Neural progenitor cell (in vitro differentiated cells): ENCODE data around the gene PDE6A. TPM values are rescaled to one million over a fixed set of nuclear protein-coding genes. Genes with fewer than 3 reads are reported as not detected.

Source experiments
- DNase-seq: peaks from one replicate; pipeline ENCODE4 v3.0.0-alpha.2; 2016; ENCODE audit warnings: low spot score
- H2AFZ ChIP-seq: fragments of 200-600 bp; sonication (generic); replicated peaks from 2 replicates; pipeline ENCODE4 v1.6.1; 2016; ENCODE audit warnings: antibody characterized with exemption
- H3F3A ChIP-seq: fragments of 200-600 bp; sonication (generic); 2 replicates; pipeline ENCODE4 v1.6.1; 2016; ENCODE audit warnings: antibody characterized with exemption, low read depth
- H3K27ac ChIP-seq: fragments of 200-600 bp; sonication (generic); 2 replicates; pipeline ENCODE4 v1.5.1; 2016; ENCODE audit warnings: mild to moderate bottlenecking
- H3K27me3 ChIP-seq: fragments of 200-600 bp; sonication (generic); 2 replicates; pipeline ENCODE4 v1.6.1; 2016; ENCODE audit warnings: mild to moderate bottlenecking, moderate library complexity
- H3K36me3 ChIP-seq: fragments of 200-600 bp; sonication (generic); 2 replicates; pipeline ENCODE4 v1.5.1; 2016
- H3K4me1 ChIP-seq: fragments of 200-600 bp; sonication (generic); 2 replicates; pipeline ENCODE4 v1.6.1; 2016; ENCODE audit warnings: mixed run types
- H3K4me2 ChIP-seq: fragments of 200-600 bp; sonication (generic); 2 replicates; pipeline ENCODE4 v1.6.1; 2016
- H3K4me3 ChIP-seq: fragments of 200-600 bp; sonication (generic); 2 replicates; pipeline ENCODE4 v1.5.1; 2016
- H3K79me2 ChIP-seq: fragments of 200-600 bp; sonication (generic); 2 replicates; pipeline ENCODE4 v1.6.1; 2016; ENCODE audit warnings: low read depth
- H3K9ac ChIP-seq: fragments of 200-600 bp; sonication (generic); 2 replicates; pipeline ENCODE4 v1.6.1; 2016
- H3K9me3 ChIP-seq: fragments of 200-600 bp; sonication (generic); 2 replicates; pipeline ENCODE4 v1.5.1; 2016; ENCODE audit warnings: low read depth
- H4K20me1 ChIP-seq: fragments of 200-600 bp; sonication (generic); 2 replicates; pipeline ENCODE4 v1.6.1; 2016; ENCODE audit warnings: low read depth
- H3K27ac Mint-ChIP-seq: 3 replicates; pipeline ENCODE4 v1.8.0; 2021; ENCODE audit warnings: mixed read lengths
- H3K27me3 Mint-ChIP-seq: 2 replicates; pipeline ENCODE4 v1.8.0; 2022; ENCODE audit warnings: low read depth, mild to moderate bottlenecking, inconsistent platforms, moderate library complexity, mixed read lengths; ENCODE audit not compliant: insufficient read depth
- H3K36me3 Mint-ChIP-seq: 3 replicates; pipeline ENCODE4 v1.8.0; 2021; ENCODE audit warnings: mixed read lengths
- H3K4me1 Mint-ChIP-seq: 3 replicates; pipeline ENCODE4 v1.8.0; 2021; ENCODE audit warnings: mixed read lengths
- H3K4me3 Mint-ChIP-seq: 3 replicates; pipeline ENCODE4 v1.8.0; 2021; ENCODE audit warnings: mild to moderate bottlenecking, moderate library complexity, mixed read lengths
- H3K9me3 Mint-ChIP-seq: 3 replicates; pipeline ENCODE4 v1.8.0; 2020; ENCODE audit warnings: mixed read lengths
- CTCF ChIP-seq: fragments of 200-600 bp; sonication (generic); IDR thresholded peaks from 2 replicates; pipeline ENCODE4 v1.5.1; 2017; ENCODE audit warnings: antibody characterized with exemption, mild to moderate bottlenecking
- EZH2 ChIP-seq: fragments of 200-600 bp; sonication (generic); IDR thresholded peaks from 2 replicates; pipeline ENCODE4 v1.6.1; 2017; ENCODE audit warnings: antibody characterized with exemption, mild to moderate bottlenecking, moderate library complexity
- EZH2phosphoT487 ChIP-seq: fragments of 200-600 bp; sonication (generic); IDR thresholded peaks from 2 replicates; pipeline ENCODE4 v1.6.1; 2017; ENCODE audit warnings: antibody characterized with exemption
- total RNA-seq: library from RNA; depleted of rRNA; stranded (reverse); fragments of >200 nt; gene quantifications from 2 replicates; pipeline ENCODE4 v1.2.3, GENCODE V29; 2015; ENCODE audit warnings: low replicate concordance

PDE6A gene
- total RNA-seq, 1 donor from 2014 or later, result not detected

GRCh38 chr5:149873896-149874295 lies 70.7 kb downstream of the PDE6A start:
- H3K27me3 ChIP-seq, result no peaks in the 10 kb centered on the region
- Mint-ChIP-seq H3K4me1 (peaks cover 5% of the 10 kb centered on the region), H3K36me3 (no peaks in the 10 kb centered on the region), H3K27me3 (peaks cover 4% of the 10 kb centered on the region), H3K4me3 (no peak overlapping the region), H3K27ac (no peak overlapping the region), H3K9me3 (no peaks in the 10 kb centered on the region)
- DNase-seq, result no peak
- no peaks in the 10 kb centered on the region for H3K79me2 ChIP-seq
- H3K9ac ChIP-seq, result no peak overlapping the region
- no peaks in the 10 kb centered on the region for H3K4me1 ChIP-seq
- no peak overlapping the region for H2AFZ ChIP-seq
- no peaks in the 10 kb centered on the region for H4K20me1 ChIP-seq
- no peak overlapping the region for H3K27ac ChIP-seq
- H3K4me3 ChIP-seq, result no peak overlapping the region
- no peaks in the 10 kb centered on the region for H3K9me3 ChIP-seq
- no peak overlapping the region for H3K4me2 ChIP-seq
- no peaks in the 10 kb centered on the region for H3F3A ChIP-seq
- TF ChIP-seq CTCF, result no peak
- no peaks in the 10 kb centered on the region for H3K36me3 ChIP-seq

- Histone ChIP-seq H3K4me1 (no peaks in the 10 kb centered on the region), H4K20me1 (no peaks in the 10 kb centered on the region), H3K27me3 (no peaks in the 10 kb centered on the region), H3K4me3 (no peak overlapping the region), H2AFZ (no peak overlapping the region), H3K9ac (no peak overlapping the region), H3K4me2 (no peak overlapping the region), H3K9me3 (no peaks in the 10 kb centered on the region), H3F3A (no peaks in the 10 kb centered on the region), H3K36me3 (no peaks in the 10 kb centered on the region), H3K79me2 (no peaks in the 10 kb centered on the region), H3K27ac (no peak overlapping the region)
- Mint-ChIP-seq H3K36me3 (no peaks in the 10 kb centered on the region), H3K27me3 (peaks cover 4% of the 10 kb centered on the region), H3K4me1 (peaks cover 5% of the 10 kb centered on the region), H3K27ac (no peak overlapping the region), H3K4me3 (no peak overlapping the region), H3K9me3 (no peaks in the 10 kb centered on the region)
- TF ChIP-seq CTCF (no peak), EZH2phosphoT487 (no peak), EZH2 (no peak)
- no peak for DNase-seq
Measured at GRCh38 chr5:149872351-149873040, 72.1 kb downstream of the PDE6A start.

GRCh38 chr5:149871471-149871870 lies 73.1 kb downstream of the PDE6A start:
- TF ChIP-seq EZH2phosphoT487, result no peak
- TF ChIP-seq EZH2, result no peak
- TF ChIP-seq CTCF, result no peak
- H3K79me2 ChIP-seq, result no peaks in the 10 kb centered on the region
- no peak overlapping the region for H3K9ac ChIP-seq
- no peak for DNase-seq
- H3K27ac ChIP-seq, result no peak overlapping the region
- H3K4me1 Mint-ChIP-seq, result peaks cover 5% of the 10 kb centered on the region
- H3K27me3 ChIP-seq, result no peaks in the 10 kb centered on the region
- H3K36me3 ChIP-seq, result no peaks in the 10 kb centered on the region
- no peak overlapping the region for H2AFZ ChIP-seq
- no peak overlapping the region for H3K4me3 ChIP-seq
- peaks cover 4% of the 10 kb centered on the region for H3K9me3 Mint-ChIP-seq
- no peak overlapping the region for H3K4me3 Mint-ChIP-seq
- H3K27me3 Mint-ChIP-seq, result peaks cover 4% of the 10 kb centered on the region
- H3F3A ChIP-seq, result no peaks in the 10 kb centered on the region
- H3K4me2 ChIP-seq, result no peak overlapping the region
- H4K20me1 ChIP-seq, result no peaks in the 10 kb centered on the region
- no peaks in the 10 kb centered on the region for H3K36me3 Mint-ChIP-seq
- H3K9me3 ChIP-seq, result no peaks in the 10 kb centered on the region
- no peaks in the 10 kb centered on the region for H3K4me1 ChIP-seq
- H3K27ac Mint-ChIP-seq, result no peak overlapping the region
